Measurements from ENCODE around the gene CALR. TPM values are rescaled to one million over a fixed set of nuclear protein-coding genes. Genes with fewer than 3 reads are reported as not detected.
"Not testable (repeated sequence)": the region's sequence is repeated elsewhere in the genome, so short reads cannot be mapped to it uniquely, and the experiment has no call there.

The CALR gene
- total and polyA plus RNA-seq, 4 donors, result 415 to 1,551 (median 801) TPM

- Histone ChIP-seq H3K27ac (ENCODE audit: low read depth in 1 of 2, low read length in 1 of 2) (peak overlapping the region; percentile 45 to 60), H3K4me3 (no peak overlapping the region), H3K36me3 (ENCODE audit: control insufficient read depth in 4 of 4, insufficient read depth in 4 of 4, low read length in 4 of 4) (no peaks in the 10 kb centered on the region), H3K9me3 (ENCODE audit: control insufficient read depth in 4 of 4, insufficient read depth in 3 of 4, low read length in 3 of 4) (no peaks in the 10 kb centered on the region), H3K4me1 (ENCODE audit: control insufficient read depth in 5 of 5, insufficient read depth in 5 of 5, low read length in 5 of 5) (peaks cover 0 to 22% (median 13%) of the 10 kb centered on the region in 5 donors), H3K27me3 (ENCODE audit: control insufficient read depth in 3 of 3, insufficient read depth in 3 of 3, low read length in 2 of 3) (no peaks in the 10 kb centered on the region), H3K9ac (ENCODE audit: insufficient read depth in 1 of 2, low read length in 2 of 2) (peak overlapping the region in 1 of 2 donors; percentile 69)
- 4 to 9% methylated on average over 22 of the region's 22 CpGs for WGBS, 2 donors
- no peak for TF ChIP-seq CTCF (IDR thresholded peaks at IDR 0.05; ENCODE audit: control extremely low read depth, extremely low read depth)
- ATAC-seq (ENCODE audit: insufficient read depth, low FRiP score), result no peak
- peak; percentile 96 to 97 (median 97) for DNase-seq
Measured at GRCh38 chr19:12913011-12913561, 25.3 kb upstream of the CALR start.

GRCh38 chr19:12913851-12914690 is 24.3 kb upstream of the CALR start:
- Histone ChIP-seq H3K4me1 (ENCODE audit: control insufficient read depth in 5 of 5, insufficient read depth in 5 of 5, low read length in 5 of 5) (peaks cover 0 to 22% (median 13%) of the 10 kb centered on the region in 5 donors), H3K9ac (ENCODE audit: insufficient read depth in 1 of 2, low read length in 2 of 2) (peak overlapping the region in 1 of 2 donors; percentile 57), H3K36me3 (ENCODE audit: control insufficient read depth in 4 of 4, insufficient read depth in 4 of 4, low read length in 4 of 4) (no peaks in the 10 kb centered on the region), H3K4me3 (no peak overlapping the region), H3K27me3 (ENCODE audit: control insufficient read depth in 3 of 3, insufficient read depth in 3 of 3, low read length in 2 of 3) (no peaks in the 10 kb centered on the region), H3K9me3 (ENCODE audit: control insufficient read depth in 4 of 4, insufficient read depth in 3 of 4, low read length in 3 of 4) (no peaks in the 10 kb centered on the region), H3K27ac (ENCODE audit: low read depth in 1 of 2, low read length in 1 of 2) (peak overlapping the region in 1 of 2 donors; percentile 50)
- 19 to 42% methylated on average over 12 of the region's 12 CpGs for WGBS, 2 donors
- no peak for TF ChIP-seq CTCF (IDR thresholded peaks at IDR 0.05; ENCODE audit: control extremely low read depth, extremely low read depth)
- DNase-seq (peak; percentile 64 to 82 (median 75)), ATAC-seq (ENCODE audit: insufficient read depth, low FRiP score) (no peak)

GRCh38 chr19:12915860-12916259 is 22.5 kb upstream of the CALR start:
- ATAC-seq (ENCODE audit: insufficient read depth, low FRiP score); H3K27me3 ChIP-seq (ENCODE audit: control insufficient read depth in 3 of 3, insufficient read depth in 3 of 3, low read length in 2 of 3); H3K27ac ChIP-seq (ENCODE audit: low read depth in 1 of 2, low read length in 1 of 2); H3K9ac ChIP-seq (ENCODE audit: insufficient read depth in 1 of 2, low read length in 2 of 2); H3K9me3 ChIP-seq (ENCODE audit: control insufficient read depth in 4 of 4, insufficient read depth in 3 of 4, low read length in 3 of 4); H3K4me3 ChIP-seq; H3K36me3 ChIP-seq (ENCODE audit: control insufficient read depth in 4 of 4, insufficient read depth in 4 of 4, low read length in 4 of 4); DNase-seq: not testable (repeated sequence)
- H3K4me1 ChIP-seq (ENCODE audit: control insufficient read depth in 5 of 5, insufficient read depth in 5 of 5, low read length in 5 of 5), result peaks cover 0 to 22% (median 13%) of the 10 kb centered on the region in 5 donors
- 85 to 91% methylated on average over 4 of the region's 4 CpGs for WGBS, 2 donors

GRCh38 chr19:12918253-12918652 is 20.2 kb upstream of the CALR start:
- 92 to 94% methylated on average over 14 of the region's 14 CpGs for WGBS, 2 donors
- H3K4me3 ChIP-seq, result no peak overlapping the region
- ATAC-seq (ENCODE audit: insufficient read depth, low FRiP score), result no peak
- H3K9ac ChIP-seq (ENCODE audit: insufficient read depth in 1 of 2, low read length in 2 of 2), result no peak overlapping the region
- no peak for TF ChIP-seq CTCF (IDR thresholded peaks at IDR 0.05; ENCODE audit: control extremely low read depth, extremely low read depth)
- peaks cover 6 to 12% (median 7%) of the 10 kb centered on the region in 4 donors for H3K36me3 ChIP-seq (ENCODE audit: control insufficient read depth in 4 of 4, insufficient read depth in 4 of 4, low read length in 4 of 4)
- H3K9me3 ChIP-seq (ENCODE audit: control insufficient read depth in 4 of 4, insufficient read depth in 3 of 4, low read length in 3 of 4), result no peaks in the 10 kb centered on the region
- DNase-seq, result no peak
- H3K4me1 ChIP-seq (ENCODE audit: control insufficient read depth in 5 of 5, insufficient read depth in 5 of 5, low read length in 5 of 5), result peaks cover 0 to 11% (median 6%) of the 10 kb centered on the region in 5 donors
- no peak overlapping the region for H3K27ac ChIP-seq (ENCODE audit: low read depth in 1 of 2, low read length in 1 of 2)
- H3K27me3 ChIP-seq (ENCODE audit: control insufficient read depth in 3 of 3, insufficient read depth in 3 of 3, low read length in 2 of 3), result no peaks in the 10 kb centered on the region

Data from lung (tissue), 12 donors.